Activated CD4-positive, alpha-beta memory T cell treated with anti-CD3 and anti-CD28 coated beads for 36 hours (primary cell): ENCODE results near the gene KIRREL1. TPM values are rescaled to one million over a fixed set of nuclear protein-coding genes. Genes with fewer than 3 reads are reported as not detected.

ENCODE experiments used
- CTCF ChIA-PET: fragments of 350-600 bp; sonication (Branson Sonifier 250); formaldehyde crosslinking; loops from one replicate; lab custom pipeline; 2021; ENCODE audit warnings: antibody characterized with exemption, inconsistent platforms; lab: Charles Lee
- POLR2A ChIA-PET: fragments of 350-600 bp; sonication (Branson Sonifier 250); formaldehyde crosslinking; loops from one replicate; lab custom pipeline; 2021; ENCODE audit warnings: antibody characterized with exemption; lab: Charles Lee
- DNase-seq: peaks from one replicate; pipeline ENCODE4 v3.0.0-alpha.2; 2020
- H3K27ac Mint-ChIP-seq: one replicate; pipeline ENCODE4 v1.8.0; 2021; ENCODE audit warnings: mixed read lengths
- H3K27me3 Mint-ChIP-seq: one replicate; pipeline ENCODE4 v1.8.0; 2021; ENCODE audit warnings: mixed read lengths
- H3K36me3 Mint-ChIP-seq: one replicate; pipeline ENCODE4 v1.8.0; 2021; ENCODE audit warnings: mixed read lengths
- H3K4me1 Mint-ChIP-seq: one replicate; pipeline ENCODE4 v1.8.0; 2021; ENCODE audit warnings: low read depth, mixed read lengths
- H3K4me3 Mint-ChIP-seq: one replicate; pipeline ENCODE4 v1.8.0; 2021; ENCODE audit warnings: mild to moderate bottlenecking, mixed read lengths
- H3K9me3 Mint-ChIP-seq: one replicate; pipeline ENCODE4 v1.8.0; 2021; ENCODE audit warnings: mixed read lengths
- intact Hi-C: fragments of 100-400 bp; cut with micrococcal nuclease; formaldehyde crosslinking; loops from one replicate; pipeline ENCODE4 v1.15.1; 2023
- total RNA-seq, 2 experiments: library from RNA; stranded (reverse); gene quantifications; one replicate each; pipeline ENCODE4 v1.2.3, GENCODE V29; 2021

The KIRREL1 gene
- total RNA-seq, 2 experiments from 2014 or later = not detected

DNA sequence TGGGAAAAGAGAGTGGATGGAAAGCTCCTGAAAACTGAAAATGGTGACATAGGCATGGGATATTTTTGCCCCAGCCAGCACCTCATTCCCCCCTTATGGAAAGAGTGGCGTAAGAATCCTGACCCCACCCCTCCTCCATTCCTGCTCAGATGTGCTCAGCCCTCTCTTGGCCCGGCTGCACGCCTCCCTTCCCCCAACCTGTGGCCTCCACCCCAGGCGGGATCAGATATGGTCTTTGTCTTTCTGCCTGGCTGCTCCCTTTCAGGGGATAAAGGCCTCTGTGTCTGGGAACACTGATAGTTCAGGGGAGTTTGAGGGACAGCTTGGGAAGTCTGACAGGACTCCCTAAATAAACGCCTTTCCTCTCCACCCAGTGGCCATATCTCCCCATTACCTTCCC is 49.8 kb downstream of the KIRREL1 start:
- Mint-ChIP-seq H3K27me3 (peaks cover 6% of the 10 kb centered on the region), H3K27ac (no peak overlapping the region), H3K9me3 (no peaks in the 10 kb centered on the region), H3K36me3 (no peaks in the 10 kb centered on the region), H3K4me3 (no peak overlapping the region), H3K4me1 (no peaks in the 10 kb centered on the region)
- CTCF ChIA-PET = interaction anchor here (1.3 kb wide), 1 partner anchor 52 kb away, joined by 3 read pairs; no protein-coding TSS in a partner anchor
- no peak for DNase-seq
- POLR2A ChIA-PET = no interaction called here
- intact Hi-C loops = no loop called here

- ChIA-PET CTCF (interaction anchor here (1.1 kb wide), 1 partner anchor 9 kb away, joined by 4 read pairs; no protein-coding TSS in a partner anchor), POLR2A (no interaction called here)
- no peak overlapping the region for H3K4me3 Mint-ChIP-seq
- intact Hi-C loops = no loop called here
- peaks cover 2% of the 10 kb centered on the region for H3K27me3 Mint-ChIP-seq
- no peaks in the 10 kb centered on the region for H3K4me1 Mint-ChIP-seq
- no peak for DNase-seq
- no peak overlapping the region for H3K27ac Mint-ChIP-seq
- no peaks in the 10 kb centered on the region for H3K9me3 Mint-ChIP-seq
- H3K36me3 Mint-ChIP-seq = no peaks in the 10 kb centered on the region
Observed at GRCh38 chr1:158045639-158046038, 52.2 kb downstream of the KIRREL1 start.

DNA sequence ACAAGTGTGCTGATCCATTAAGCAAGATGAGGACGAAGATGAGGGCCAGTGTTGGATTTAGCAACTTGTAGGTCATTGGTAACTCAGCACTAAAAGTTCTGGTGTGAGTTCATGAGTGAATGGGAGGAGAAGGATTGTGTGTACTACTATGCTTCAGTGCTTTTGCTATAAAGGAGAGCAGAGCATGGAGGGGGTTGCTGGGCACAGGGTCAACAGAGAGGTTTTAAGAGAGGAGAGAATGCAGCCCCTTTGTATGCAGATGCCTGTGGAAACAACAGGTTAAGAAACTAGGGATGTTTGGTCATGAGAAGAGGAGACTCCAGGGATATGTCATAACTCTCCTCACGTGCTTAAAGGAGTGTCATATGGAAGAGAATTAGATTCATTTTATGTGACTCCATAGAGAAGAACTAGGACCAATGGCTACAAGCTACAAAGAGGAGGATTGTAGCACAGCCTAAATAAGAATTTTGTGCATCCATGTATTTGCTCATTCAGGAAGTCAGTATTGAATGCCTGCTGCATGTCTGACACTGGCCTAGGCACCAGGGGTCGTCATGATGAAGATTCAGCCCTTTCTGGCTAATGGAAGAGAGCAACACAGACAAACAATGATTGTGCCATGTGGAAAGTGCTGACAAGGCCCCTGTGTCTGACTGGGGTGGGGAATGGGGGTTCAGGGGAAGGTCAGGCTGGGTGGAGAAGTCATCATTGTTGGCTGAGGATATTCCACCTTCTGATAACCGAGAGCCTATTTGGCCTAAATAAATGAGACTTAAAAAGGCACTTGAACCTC is 53.5 kb downstream of the KIRREL1 start:
- DNase-seq = no peak
- Mint-ChIP-seq H3K27me3 (peaks cover 12% of the 10 kb centered on the region), H3K27ac (no peak overlapping the region), H3K4me1 (no peaks in the 10 kb centered on the region), H3K9me3 (no peaks in the 10 kb centered on the region), H3K36me3 (no peaks in the 10 kb centered on the region), H3K4me3 (no peak overlapping the region)
- POLR2A ChIA-PET = no interaction called here
- intact Hi-C loops = no loop called here
- CTCF ChIA-PET = interaction anchor here (1.1 kb wide), 1 partner anchor 10 kb away, joined by 4 read pairs; no protein-coding TSS in a partner anchor

GRCh38 chr1:158048371-158049067 is 55.1 kb downstream of the KIRREL1 start:
- intact Hi-C loops = no loop called here
- DNase-seq = no peak
- POLR2A ChIA-PET = no interaction called here
- peaks cover 18% of the 10 kb centered on the region for H3K27me3 Mint-ChIP-seq
- no peak overlapping the region for H3K4me3 Mint-ChIP-seq
- H3K9me3 Mint-ChIP-seq = no peaks in the 10 kb centered on the region
- H3K36me3 Mint-ChIP-seq = no peaks in the 10 kb centered on the region
- H3K4me1 Mint-ChIP-seq = no peaks in the 10 kb centered on the region
- CTCF ChIA-PET = no interaction called here
- H3K27ac Mint-ChIP-seq = no peak overlapping the region

GRCh38 chr1:158049853-158050252 is 56.4 kb downstream of the KIRREL1 start:
- intact Hi-C loops = no loop called here
- no peaks in the 10 kb centered on the region for H3K36me3 Mint-ChIP-seq
- H3K4me1 Mint-ChIP-seq = no peaks in the 10 kb centered on the region
- no peaks in the 10 kb centered on the region for H3K9me3 Mint-ChIP-seq
- no peak for DNase-seq
- H3K4me3 Mint-ChIP-seq = no peak overlapping the region
- H3K27me3 Mint-ChIP-seq = peaks cover 20% of the 10 kb centered on the region
- no peak overlapping the region for H3K27ac Mint-ChIP-seq
- POLR2A ChIA-PET = no interaction called here
- CTCF ChIA-PET = no interaction called here

GRCh38 chr1:158053276-158053675 is 59.8 kb downstream of the KIRREL1 start:
- POLR2A ChIA-PET = no interaction called here
- Mint-ChIP-seq H3K4me1 (no peaks in the 10 kb centered on the region), H3K9me3 (no peaks in the 10 kb centered on the region), H3K36me3 (no peaks in the 10 kb centered on the region), H3K4me3 (no peak overlapping the region), H3K27me3 (peaks cover 18% of the 10 kb centered on the region), H3K27ac (no peak overlapping the region)
- DNase-seq = no peak
- CTCF ChIA-PET = no interaction called here
- intact Hi-C loops = no loop called here

- H3K4me1 Mint-ChIP-seq = no peaks in the 10 kb centered on the region
- CTCF ChIA-PET = no interaction called here
- H3K9me3 Mint-ChIP-seq = no peaks in the 10 kb centered on the region
- intact Hi-C loops = no loop called here
- peaks cover 18% of the 10 kb centered on the region for H3K27me3 Mint-ChIP-seq
- POLR2A ChIA-PET = no interaction called here
- no peak overlapping the region for H3K4me3 Mint-ChIP-seq
- H3K27ac Mint-ChIP-seq = no peak overlapping the region
- no peaks in the 10 kb centered on the region for H3K36me3 Mint-ChIP-seq
- no peak for DNase-seq
Observed at GRCh38 chr1:158054721-158055120, 61.3 kb downstream of the KIRREL1 start.

- ChIA-PET CTCF (no interaction called here), POLR2A (no interaction called here)
- Mint-ChIP-seq H3K27ac (no peak overlapping the region), H3K36me3 (no peaks in the 10 kb centered on the region), H3K4me1 (no peaks in the 10 kb centered on the region), H3K4me3 (no peak overlapping the region), H3K27me3 (peaks cover 16% of the 10 kb centered on the region), H3K9me3 (no peaks in the 10 kb centered on the region)
- no peak for DNase-seq
- intact Hi-C loops = no loop called here
Observed at GRCh38 chr1:158055854-158056253, 62.4 kb downstream of the KIRREL1 start.

DNA sequence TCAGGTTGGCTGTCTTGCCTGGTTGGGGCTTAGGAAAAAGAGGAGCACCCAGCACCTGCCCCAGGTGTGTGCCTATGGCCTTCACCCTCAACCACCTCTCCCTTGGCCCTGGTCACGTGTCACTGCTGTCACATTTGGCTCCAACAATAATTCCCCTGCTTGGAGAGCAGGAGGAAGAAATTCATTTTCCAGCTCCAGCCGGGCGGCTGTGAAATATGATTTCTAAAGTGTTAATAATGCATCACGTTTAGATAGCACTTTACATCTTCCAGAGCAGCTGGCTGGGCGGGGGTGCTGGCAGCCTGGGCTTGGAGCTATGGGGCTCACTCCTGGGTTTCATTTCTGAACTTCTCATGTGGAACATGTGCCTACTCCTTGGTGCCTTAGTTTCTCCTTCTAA is 63.1 kb downstream of the KIRREL1 start:
- Mint-ChIP-seq H3K36me3 (no peaks in the 10 kb centered on the region), H3K4me1 (no peaks in the 10 kb centered on the region)
- intact Hi-C loops = no loop called here

GRCh38 chr1:158058237-158058985 is 65.0 kb downstream of the KIRREL1 start:
- H3K4me1 Mint-ChIP-seq = no peaks in the 10 kb centered on the region
- H3K27me3 Mint-ChIP-seq = peaks cover 7% of the 10 kb centered on the region
- H3K36me3 Mint-ChIP-seq = no peaks in the 10 kb centered on the region
- H3K27ac Mint-ChIP-seq = no peak overlapping the region
- ChIA-PET CTCF (no interaction called here), POLR2A (no interaction called here)
- no peak for DNase-seq
- intact Hi-C loops = no loop called here
- H3K9me3 Mint-ChIP-seq = no peaks in the 10 kb centered on the region
- no peak overlapping the region for H3K4me3 Mint-ChIP-seq

More for the DNA sequence above, 63.1 kb downstream of the KIRREL1 start:
- CTCF ChIA-PET = no interaction called here
- no peak for DNase-seq
- POLR2A ChIA-PET = no interaction called here
- Mint-ChIP-seq H3K27ac (no peak overlapping the region), H3K27me3 (peaks cover 14% of the 10 kb centered on the region), H3K4me3 (no peak overlapping the region), H3K9me3 (no peaks in the 10 kb centered on the region)

- POLR2A ChIA-PET = no interaction called here
- CTCF ChIA-PET = no interaction called here
- Mint-ChIP-seq H3K4me1 (no peaks in the 10 kb centered on the region), H3K36me3 (no peaks in the 10 kb centered on the region), H3K27me3 (peaks cover 7% of the 10 kb centered on the region), H3K4me3 (no peak overlapping the region), H3K9me3 (no peaks in the 10 kb centered on the region), H3K27ac (no peak overlapping the region)
- intact Hi-C loops = no loop called here
- no peak for DNase-seq
Observed at GRCh38 chr1:158059984-158060383, 66.5 kb downstream of the KIRREL1 start.

DNA sequence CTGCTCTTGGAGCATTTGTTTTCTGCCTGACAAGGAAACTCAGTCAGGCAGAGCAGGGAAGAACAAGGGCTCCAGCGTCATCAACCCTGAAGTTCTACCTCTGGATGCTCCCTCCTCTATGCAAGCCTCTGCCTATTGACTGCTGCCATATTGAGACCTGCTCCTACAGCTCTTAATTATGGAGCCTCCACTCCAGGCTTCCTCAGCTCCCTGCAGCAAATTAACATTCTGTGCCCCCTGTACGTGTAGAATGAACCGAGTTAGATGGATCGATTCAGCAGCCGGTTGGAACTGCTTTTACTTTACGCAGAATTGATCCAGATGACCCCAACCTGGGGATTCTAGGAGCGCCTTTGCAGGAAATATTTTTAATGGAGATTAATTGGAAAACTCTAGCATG is 68.7 kb downstream of the KIRREL1 start:
- intact Hi-C loops = no loop called here
- Mint-ChIP-seq H3K4me1 (no peaks in the 10 kb centered on the region), H3K27me3 (peaks cover 7% of the 10 kb centered on the region), H3K9me3 (no peaks in the 10 kb centered on the region), H3K36me3 (no peaks in the 10 kb centered on the region), H3K27ac (no peak overlapping the region), H3K4me3 (no peak overlapping the region)
- ChIA-PET POLR2A (no interaction called here), CTCF (no interaction called here)
- DNase-seq = no peak
